Dermis blood vessel endothelial cell (primary cell): ENCODE data around the gene CASQ1. TPM values are rescaled to one million over a fixed set of nuclear protein-coding genes. Genes with fewer than 3 reads are reported as not detected.

Source experiments
- DNase-seq: peaks from one replicate; pipeline ENCODE4 v3.0.0; 2010
- total RNA-seq: library from RNA; depleted of rRNA; stranded (reverse); fragments of >200 nt; gene quantifications from 2 replicates; pipeline ENCODE4 v1.2.3, GENCODE V29; 2014

CASQ1 gene
- total RNA-seq, 1 donor from 2014 or later, result not detected

- DNase-seq, result no peak
Measured at GRCh38 chr1:160168609-160169369, 21.6 kb upstream of the CASQ1 start.

GRCh38 chr1:160169553-160170399 is 20.6 kb upstream of the CASQ1 start:
- DNase-seq, result no peak

GRCh38 chr1:160171354-160171753 is 19.0 kb upstream of the CASQ1 start:
- no peak for DNase-seq

GRCh38 chr1:160171980-160172379 is 18.4 kb upstream of the CASQ1 start:
- no peak for DNase-seq

- DNase-seq, result no peak
Measured at GRCh38 chr1:160177231-160177630, 13.1 kb upstream of the CASQ1 start.

GRCh38 chr1:160177667-160178066 is 12.7 kb upstream of the CASQ1 start:
- DNase-seq, result no peak

GRCh38 chr1:160178731-160179130 is 11.6 kb upstream of the CASQ1 start:
- no peak for DNase-seq

GRCh38 chr1:160179336-160179735 is 11.0 kb upstream of the CASQ1 start:
- no peak for DNase-seq

GRCh38 chr1:160186246-160186645 is 4.1 kb upstream of the CASQ1 start:
- DNase-seq, result no peak

GRCh38 chr1:160186729-160187128 is 3.6 kb upstream of the CASQ1 start:
- no peak for DNase-seq

- DNase-seq, result no peak
Measured at GRCh38 chr1:160187407-160187806, 3.0 kb upstream of the CASQ1 start.

- no peak for DNase-seq
Measured at GRCh38 chr1:160188341-160188740, 2.0 kb upstream of the CASQ1 start.

- DNase-seq, result no peak
Measured at GRCh38 chr1:160191756-160192155, 1.4 kb downstream of the CASQ1 start.

- no peak for DNase-seq
Measured at GRCh38 chr1:160192234-160192633, 1.9 kb downstream of the CASQ1 start.

GRCh38 chr1:160193091-160193819 is 2.9 kb downstream of the CASQ1 start:
- DNase-seq, result peak; percentile 92

GRCh38 chr1:160193832-160194736 is 3.7 kb downstream of the CASQ1 start:
- no peak for DNase-seq

GRCh38 chr1:160194737-160195059 is 4.3 kb downstream of the CASQ1 start:
- no peak for DNase-seq

GRCh38 chr1:160196143-160196542 is 5.8 kb downstream of the CASQ1 start:
- DNase-seq, result no peak

GRCh38 chr1:160197231-160197630 is 6.9 kb downstream of the CASQ1 start:
- no peak for DNase-seq

- no peak for DNase-seq
Measured at GRCh38 chr1:160200786-160201185, 10.4 kb downstream of the CASQ1 start.

GRCh38 chr1:160204526-160205241 is 14.3 kb downstream of the CASQ1 start:
- no peak for DNase-seq
